Measurements from ENCODE around the gene SMYD3.
"Not testable (repeated sequence)": the region's sequence is repeated elsewhere in the genome, so short reads cannot be mapped to it uniquely, and the experiment has no call there.

Gene SMYD3

GRCh38 chr1:246051909-246052518, 455.1 kb downstream of the SMYD3 start:
- DNase-seq: no peak

- DNase-seq: no peak
Measured at GRCh38 chr1:246048693-246049092, 458.4 kb downstream of the SMYD3 start.

GRCh38 chr1:246043556-246043955, 463.5 kb downstream of the SMYD3 start:
- DNase-seq: peak; percentile 44

- DNase-seq: no peak
Measured at GRCh38 chr1:246041360-246041759, 465.7 kb downstream of the SMYD3 start.

- no peak for DNase-seq
Measured at GRCh38 chr1:246040200-246040890, 466.7 kb downstream of the SMYD3 start.

GRCh38 chr1:246039584-246039983, 467.5 kb downstream of the SMYD3 start:
- DNase-seq: no peak

GRCh38 chr1:246037832-246038231, 469.2 kb downstream of the SMYD3 start:
- no peak for DNase-seq

- no peak for DNase-seq
Measured at GRCh38 chr1:246036175-246036574, 470.9 kb downstream of the SMYD3 start.

GRCh38 chr1:246035060-246035541, 472.0 kb downstream of the SMYD3 start:
- DNase-seq: peak; percentile 35

- DNase-seq: peak; percentile 17
Measured at GRCh38 chr1:246034630-246035029, 472.4 kb downstream of the SMYD3 start.

- DNase-seq: no peak
Measured at GRCh38 chr1:246032984-246033383, 474.1 kb downstream of the SMYD3 start.

GRCh38 chr1:246032031-246032551, 475.0 kb downstream of the SMYD3 start:
- peak; percentile 59 for DNase-seq

GRCh38 chr1:246029616-246030015, 477.5 kb downstream of the SMYD3 start:
- DNase-seq: no peak

- not testable (repeated sequence) for DNase-seq
Measured at GRCh38 chr1:246024118-246024517, 483.0 kb downstream of the SMYD3 start.

- DNase-seq: no peak
Measured at GRCh38 chr1:246020211-246020954, 486.7 kb downstream of the SMYD3 start.

- no peak for DNase-seq
Measured at GRCh38 chr1:246018146-246018545, 488.9 kb downstream of the SMYD3 start.

- DNase-seq: peak; percentile 63
Measured at GRCh38 chr1:246012341-246012740, 494.7 kb downstream of the SMYD3 start.

GRCh38 chr1:246010386-246010785, 496.7 kb downstream of the SMYD3 start:
- DNase-seq: no peak

GRCh38 chr1:246008363-246008831, 498.7 kb downstream of the SMYD3 start:
- DNase-seq: no peak

- DNase-seq: no peak
Measured at GRCh38 chr1:246005067-246005466, 502.0 kb downstream of the SMYD3 start.

- DNase-seq: no peak
Measured at GRCh38 chr1:246004301-246004700, 502.8 kb downstream of the SMYD3 start.

GRCh38 chr1:246003442-246003730, 503.7 kb downstream of the SMYD3 start:
- no peak for DNase-seq

GRCh38 chr1:246002725-246003441, 504.2 kb downstream of the SMYD3 start:
- DNase-seq: peak; percentile 87

Measured in retina (tissue), 1 donor.